ENCODE measurements around the gene RAMP3.
"Not testable (repeated sequence)": the region's sequence is repeated elsewhere in the genome, so short reads cannot be mapped to it uniquely, and the experiment has no call there.

Gene RAMP3

DNA sequence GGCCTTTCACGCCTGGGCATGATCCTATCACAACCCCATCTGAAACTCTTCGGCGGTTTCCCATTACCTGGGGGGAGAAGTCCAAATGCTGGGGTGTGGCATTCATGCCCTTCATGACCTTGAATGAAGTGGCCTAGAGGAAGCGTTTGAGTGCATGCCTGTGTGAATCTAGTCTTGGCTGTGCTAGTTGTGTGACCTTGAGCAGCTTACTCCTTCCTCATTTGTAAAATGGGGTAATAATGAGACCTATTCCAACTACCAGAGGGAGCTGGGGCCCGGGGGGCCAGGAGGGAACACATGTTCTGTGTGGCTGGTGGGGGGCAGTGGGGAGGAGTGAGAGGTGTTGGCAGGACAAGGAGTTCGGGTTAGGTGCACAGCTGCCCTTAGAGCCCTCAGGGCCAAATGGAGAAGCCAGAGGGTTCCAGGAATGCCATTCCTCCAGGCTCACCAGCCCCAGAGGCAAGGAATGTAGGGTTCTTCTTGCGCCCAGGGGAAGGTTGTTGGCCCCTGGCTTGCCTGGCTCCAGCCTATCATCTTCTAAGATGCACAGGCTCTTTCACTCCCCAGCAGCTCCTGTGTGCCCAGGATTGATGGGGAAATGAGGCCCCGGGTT, 24.8 kb upstream of the RAMP3 start:
- DNase-seq (ENCODE audit: low spot score) = no peak

DNA sequence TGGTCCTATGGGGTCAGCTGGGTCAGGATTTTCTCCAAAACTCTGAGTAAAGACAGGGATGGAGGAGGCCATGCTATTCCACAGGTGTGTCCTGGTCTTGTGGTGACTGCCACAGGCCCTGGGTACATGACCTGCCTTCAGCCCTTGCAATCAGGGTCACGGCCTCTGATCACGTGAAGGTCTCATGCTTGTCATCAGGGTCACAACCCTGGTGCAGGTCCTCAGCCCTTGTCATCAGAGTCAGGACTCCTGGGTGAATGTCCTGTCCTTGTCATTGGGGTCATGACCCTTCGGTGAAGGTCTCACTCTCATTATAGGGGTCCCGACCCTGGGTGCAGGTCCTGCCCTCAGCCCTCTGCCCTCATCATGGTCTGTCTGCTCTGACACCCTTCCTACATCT, 24.2 kb upstream of the RAMP3 start:
- no peak for DNase-seq (ENCODE audit: low spot score)

DNA sequence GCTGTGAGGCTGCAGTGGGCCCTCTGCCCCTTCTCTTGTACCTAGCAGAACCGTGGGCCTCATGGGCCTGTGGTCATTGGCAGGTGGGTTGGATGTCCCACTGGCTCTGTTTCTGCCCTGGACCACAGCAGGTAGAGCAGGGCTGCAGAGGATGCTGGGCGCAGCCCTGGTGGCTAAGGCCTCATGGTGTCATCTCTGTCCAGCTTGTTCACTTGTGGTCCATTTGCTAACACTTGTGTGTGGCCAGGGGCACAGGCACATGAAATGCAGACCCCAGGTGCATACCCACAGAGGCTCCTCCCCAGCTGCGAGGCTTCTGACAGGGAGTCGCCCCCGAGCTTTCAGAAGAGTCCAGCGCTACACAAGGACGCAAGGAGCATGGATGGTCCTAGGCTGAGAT, 23.7 kb upstream of the RAMP3 start:
- DNase-seq (ENCODE audit: low spot score) = no peak

DNA sequence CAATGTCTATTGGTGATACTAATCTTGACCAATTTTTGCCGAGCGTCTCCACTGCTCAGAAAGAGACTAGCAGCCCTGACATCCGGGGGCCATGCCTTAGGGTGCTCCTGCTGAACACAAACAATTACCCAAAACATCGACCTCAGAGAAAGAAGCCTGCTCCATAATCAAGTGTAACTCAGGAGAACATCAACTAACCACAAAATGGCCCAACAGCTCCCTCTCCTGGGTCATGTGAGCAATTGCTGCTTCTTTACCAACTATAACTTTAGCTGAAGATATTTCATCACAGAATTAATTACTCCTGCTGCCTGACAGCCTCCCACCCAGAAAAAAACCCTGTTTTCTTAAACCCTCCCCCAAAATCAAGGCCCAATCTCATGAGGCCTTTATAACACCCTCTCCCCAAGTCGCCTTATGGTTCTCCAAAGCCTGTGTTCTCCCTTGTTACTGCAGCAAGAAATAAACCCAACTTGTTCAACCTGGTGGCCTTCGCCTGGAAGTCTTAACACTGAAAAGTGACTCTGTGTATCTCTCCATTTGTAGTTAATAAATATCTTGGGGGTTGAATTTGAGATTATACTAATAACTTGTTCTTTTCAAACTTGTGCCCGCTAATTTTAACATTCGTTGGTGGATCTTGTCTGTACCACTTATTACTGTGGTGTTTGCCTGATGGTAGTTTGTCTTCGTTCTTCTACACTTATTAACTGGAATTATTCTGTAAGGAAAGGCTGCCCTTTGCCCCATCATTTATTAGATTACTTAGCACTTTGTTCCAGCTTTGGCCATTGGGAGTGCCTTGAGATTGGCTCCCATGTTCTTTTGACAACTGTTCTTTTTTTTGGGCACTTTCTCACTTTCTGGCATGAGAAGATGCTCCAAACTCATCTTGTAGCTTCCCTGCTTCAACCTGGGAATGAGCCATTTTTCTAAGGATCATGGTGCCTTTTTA, 21.2 kb upstream of the RAMP3 start:
- peak; percentile 81 for DNase-seq (ENCODE audit: low spot score)

DNA sequence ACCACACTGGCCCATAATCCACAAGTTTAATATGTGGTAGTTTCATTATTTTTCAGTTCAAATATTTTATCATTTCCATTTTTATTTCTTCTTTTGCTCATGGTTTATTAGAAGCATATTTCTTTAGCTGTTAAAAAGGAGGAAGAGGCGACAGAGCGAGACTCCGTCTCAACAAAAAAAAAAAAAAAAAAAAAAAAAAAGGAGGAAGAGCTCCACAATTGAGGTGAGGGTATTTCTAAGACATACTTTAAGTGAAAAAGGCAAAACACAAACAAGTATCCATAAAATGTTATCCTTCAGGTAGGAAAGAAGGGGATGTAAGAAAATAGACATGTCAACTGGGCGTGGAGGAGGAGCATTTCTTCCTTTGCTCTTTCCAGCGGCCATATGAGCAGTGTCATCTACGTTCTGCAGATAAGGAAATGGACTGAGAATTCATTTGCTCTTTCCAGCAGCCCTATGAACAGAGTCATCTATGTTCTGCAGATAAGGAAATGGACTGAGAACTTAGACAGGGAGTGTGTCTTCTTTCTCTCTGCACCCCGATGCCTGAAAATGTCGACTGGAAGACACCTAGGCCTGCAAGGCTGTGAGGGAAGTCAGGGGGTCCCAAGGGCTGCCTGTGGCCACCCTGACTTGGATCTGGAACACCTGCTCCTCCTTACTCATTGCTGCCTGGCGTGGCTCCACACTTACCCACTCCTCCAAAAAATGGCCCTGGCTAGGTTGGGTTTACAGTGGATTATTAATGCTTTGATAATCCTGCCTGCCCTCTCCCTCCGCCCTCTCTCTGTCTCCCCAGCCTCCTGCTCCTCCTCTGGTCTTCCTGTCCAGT, 18.9 kb upstream of the RAMP3 start:
- no peak for DNase-seq (ENCODE audit: low spot score)

DNA sequence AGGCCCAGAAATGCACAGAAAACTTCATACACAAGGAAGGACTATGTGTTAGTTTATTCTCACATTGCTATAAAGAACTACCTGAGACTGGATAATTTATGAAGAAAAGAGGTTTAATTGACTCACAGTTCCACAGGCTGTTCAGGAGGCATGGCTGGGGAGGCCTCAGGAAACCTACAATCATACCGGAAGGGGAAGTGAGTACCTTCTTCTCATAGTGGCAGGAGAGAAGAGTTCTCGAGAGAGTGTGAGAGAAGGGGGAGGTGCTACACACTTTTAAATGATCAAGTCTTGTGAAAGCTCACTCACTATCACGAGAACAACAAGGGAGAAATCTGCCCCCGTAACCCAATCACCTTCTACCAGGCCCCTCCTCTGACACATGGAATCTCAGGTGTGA, 16.8 kb upstream of the RAMP3 start:
- no peak for DNase-seq (ENCODE audit: low spot score)

DNA sequence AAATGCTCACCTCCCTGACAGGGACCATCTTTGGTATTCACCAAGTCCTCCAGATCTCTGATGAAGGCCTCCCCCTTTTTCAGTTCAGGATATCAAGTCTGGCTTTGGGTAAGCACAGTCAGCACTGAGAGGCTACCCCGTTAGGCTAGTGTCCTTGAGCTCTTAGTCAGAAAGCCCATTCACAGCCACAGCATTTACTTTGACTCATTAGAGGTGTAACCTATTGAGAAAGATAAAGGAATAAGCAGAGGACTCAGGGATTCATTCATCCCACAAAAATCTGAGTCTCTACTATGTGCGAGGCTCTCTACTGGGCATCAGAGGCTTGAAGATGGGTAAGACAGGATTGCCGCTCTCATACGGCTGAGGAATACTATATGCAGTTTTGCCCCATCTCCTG, 14.0 kb upstream of the RAMP3 start:
- DNase-seq (ENCODE audit: low spot score) = no peak

DNA sequence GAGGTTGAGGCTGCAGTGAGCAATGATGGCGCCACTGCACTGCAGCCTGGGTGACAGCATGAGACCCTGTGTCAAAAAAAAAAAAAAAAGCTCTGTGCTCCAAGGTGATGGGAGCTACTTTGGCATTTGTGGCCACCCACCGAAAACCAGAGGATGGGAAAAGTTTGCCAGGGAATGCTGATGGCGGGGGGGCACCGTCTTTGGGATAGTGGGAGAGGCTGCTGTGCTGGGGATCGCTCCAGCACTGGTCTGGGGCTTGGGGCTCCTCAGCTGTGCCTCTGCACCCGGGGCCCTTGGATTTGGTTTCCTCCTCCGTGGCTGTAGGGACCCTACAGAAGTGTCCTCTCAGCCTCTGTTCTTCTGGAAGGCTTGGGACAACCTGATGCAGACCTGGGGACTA, 11.7 kb upstream of the RAMP3 start:
- DNase-seq (ENCODE audit: low spot score) = no peak

DNA sequence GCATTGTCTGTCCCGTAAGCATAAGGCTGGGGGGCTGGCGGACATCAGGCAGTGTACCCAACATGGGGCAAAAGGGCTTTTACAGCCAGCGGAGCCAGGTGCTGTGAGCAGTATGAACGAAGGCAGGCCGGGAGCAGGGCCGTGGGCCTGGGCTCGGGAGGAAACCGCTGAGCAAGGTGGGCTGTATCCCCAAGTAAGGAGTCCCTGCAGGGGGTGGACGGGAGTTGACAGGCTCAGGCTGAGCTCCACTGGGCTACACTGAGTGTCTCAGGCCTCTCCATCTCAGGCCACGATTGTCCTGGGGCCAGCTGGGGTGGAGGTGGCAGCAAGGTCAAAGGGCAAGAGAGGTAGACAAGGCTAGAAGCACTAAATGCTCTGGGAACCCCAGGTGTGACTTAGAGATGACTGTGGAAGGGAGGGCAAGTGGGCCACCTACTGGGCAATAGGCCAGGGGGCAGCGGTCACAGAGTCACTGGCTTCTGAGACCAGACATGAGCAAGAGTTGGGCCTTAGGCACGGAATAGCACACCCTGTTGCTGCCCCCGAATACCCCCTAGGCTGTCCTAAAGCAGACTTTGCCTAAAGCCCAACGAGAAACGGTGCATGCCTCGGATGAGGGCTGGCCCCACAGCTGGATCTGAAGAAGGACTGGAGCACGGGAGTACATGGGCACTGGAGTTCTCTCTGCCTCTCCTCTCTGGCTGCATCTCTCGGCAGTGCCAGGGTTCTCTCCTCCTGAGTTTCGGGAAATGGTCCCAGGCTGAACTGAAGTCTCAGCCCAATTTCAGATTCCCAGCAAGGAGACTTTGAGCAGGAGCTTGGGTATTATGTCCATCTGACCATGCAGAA, 10.8 kb upstream of the RAMP3 start:
- DNase-seq (ENCODE audit: low spot score) = peak; percentile 25

DNA sequence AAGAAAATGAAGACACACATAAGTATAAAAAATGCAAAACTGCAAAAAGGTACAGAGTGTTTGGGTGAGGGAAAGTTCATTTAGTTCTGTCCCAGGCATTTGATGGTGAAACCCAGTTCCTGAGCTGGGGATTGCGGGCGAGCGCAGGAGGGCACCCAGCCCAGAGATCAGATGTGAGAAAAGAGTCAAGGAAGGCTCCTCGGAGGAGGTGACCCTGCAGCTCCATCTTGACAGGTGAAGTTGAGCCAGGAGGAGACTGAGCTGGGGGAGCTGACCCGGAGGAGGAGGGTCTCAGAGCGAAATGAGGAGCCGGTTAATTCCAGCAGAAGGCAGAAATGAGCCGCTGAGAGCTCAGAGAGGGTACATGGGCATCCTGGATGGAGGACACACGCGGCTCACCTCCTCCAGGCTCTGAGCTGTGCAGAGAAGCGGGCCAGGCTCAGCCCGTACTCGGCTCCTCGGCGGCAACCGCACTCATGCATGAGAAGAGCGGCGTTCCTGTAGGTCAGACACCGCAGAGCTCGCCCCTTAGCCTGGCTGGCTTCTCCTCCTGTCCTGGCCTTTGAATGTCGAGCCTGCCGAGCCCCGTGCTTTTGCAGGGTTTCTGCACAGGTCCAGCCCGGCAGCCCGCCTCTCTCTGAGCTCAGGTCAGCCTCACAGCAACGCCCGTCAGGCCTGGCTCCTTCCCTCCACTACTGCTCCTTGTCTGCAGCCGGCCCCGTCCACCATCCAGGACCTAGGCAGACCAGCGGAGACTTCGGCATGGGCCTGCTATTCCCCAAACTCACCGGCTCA, 9.5 kb upstream of the RAMP3 start:
- no peak for DNase-seq (ENCODE audit: low spot score)

DNA sequence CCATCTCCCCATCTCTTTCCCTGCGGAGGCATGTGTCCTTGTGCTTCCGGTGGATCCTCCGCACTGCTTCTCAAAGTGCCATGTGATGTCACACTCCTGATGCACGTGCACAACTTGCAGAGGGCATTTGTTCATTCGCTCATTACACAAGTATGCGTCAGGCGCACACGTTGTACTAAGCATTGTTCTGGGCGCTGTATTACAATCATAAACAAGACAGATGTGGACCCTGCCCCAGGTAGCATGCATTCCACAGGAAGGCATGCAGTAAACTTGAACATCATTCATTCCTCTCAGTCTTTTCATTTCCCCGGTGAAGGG, 9.0 kb upstream of the RAMP3 start:
- no peak for DNase-seq (ENCODE audit: low spot score)

DNA sequence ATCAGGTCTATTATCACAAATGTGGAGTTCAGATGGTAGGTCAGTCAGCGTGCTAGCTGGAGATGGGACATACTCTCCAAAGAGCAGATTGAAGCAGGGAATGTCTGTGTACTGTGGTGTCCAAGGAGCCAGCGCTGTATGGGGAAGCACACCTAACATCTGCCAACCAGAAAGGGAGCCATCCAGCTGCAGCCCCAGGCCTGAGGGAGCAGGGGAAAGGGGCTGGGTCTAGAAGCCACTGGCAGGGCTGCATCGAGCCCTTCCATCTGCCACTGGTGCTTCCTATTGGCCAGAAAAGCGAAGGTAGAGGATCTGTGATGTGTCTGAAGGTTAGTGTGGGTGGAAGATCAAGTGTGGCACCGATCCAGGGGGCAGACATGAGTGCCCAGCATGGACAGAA, 8.0 kb upstream of the RAMP3 start:
- no peak for DNase-seq (ENCODE audit: low spot score)

DNA sequence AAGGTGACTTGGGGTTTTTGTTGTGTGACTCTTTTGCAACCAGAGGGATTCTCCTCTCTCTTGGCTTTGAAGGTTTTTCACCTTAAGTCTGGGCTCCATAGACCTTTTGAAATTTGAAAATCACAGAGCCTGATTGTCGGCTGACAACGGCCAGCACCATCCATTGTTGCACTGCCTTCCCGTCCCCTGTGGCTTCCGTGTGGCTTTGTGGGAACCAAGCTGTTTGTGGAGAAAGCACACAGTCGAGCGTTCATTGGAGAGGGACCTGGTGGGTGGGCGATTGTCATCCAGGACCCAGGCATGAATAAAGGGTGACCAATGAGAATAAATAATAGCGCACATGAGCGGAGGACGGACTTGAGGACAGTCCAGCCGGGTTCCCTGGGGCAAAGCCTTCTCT, 7.4 kb upstream of the RAMP3 start:
- no peak for DNase-seq (ENCODE audit: low spot score)

DNA sequence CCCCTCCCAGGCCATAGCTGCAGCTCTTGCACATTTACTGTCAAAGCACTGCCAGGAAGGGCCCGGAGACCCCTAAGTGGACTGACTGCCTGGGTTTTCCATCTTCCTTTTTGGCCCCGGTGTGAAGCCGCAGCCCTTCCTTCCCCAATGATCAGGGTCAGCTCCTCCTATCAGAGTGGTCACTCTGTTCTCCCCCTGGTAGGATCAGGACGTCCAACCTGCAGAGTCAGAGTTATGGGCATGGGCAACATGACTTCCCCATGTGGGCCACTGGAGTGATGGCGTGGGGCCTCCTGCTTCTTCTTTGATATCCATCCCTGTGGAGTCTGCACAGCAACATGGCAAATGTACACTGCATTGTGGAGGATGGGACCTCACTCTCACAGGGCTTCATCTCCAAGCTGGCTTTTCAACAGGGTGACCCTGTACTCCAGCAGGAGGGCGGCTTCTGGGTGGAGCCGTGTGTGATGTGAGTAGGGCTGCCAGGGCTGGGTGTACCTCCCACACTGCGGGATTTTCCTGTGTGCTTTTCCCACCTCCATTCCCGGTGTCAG, 6.4 kb upstream of the RAMP3 start:
- DNase-seq (ENCODE audit: low spot score) = no peak

DNA sequence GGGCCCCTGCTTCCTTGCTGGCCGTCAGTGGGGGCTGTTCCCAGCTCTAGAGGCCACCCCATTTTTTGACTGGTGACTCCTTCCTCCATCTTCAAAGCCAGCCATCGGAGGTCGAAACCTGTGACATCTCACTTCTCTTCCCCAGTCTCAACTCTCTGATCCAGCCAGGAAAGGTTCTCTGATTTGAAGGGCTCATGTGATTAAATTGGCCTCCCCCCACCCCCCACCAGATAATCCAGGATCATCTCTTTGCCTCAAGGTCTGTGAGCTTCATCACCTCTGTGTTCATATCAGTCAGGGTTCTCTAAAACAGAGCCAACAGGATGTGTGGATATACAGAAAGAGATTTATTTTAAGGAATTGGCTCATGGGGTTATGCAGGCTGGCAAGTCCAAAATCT, 5.6 kb upstream of the RAMP3 start:
- no peak for DNase-seq (ENCODE audit: low spot score)

DNA sequence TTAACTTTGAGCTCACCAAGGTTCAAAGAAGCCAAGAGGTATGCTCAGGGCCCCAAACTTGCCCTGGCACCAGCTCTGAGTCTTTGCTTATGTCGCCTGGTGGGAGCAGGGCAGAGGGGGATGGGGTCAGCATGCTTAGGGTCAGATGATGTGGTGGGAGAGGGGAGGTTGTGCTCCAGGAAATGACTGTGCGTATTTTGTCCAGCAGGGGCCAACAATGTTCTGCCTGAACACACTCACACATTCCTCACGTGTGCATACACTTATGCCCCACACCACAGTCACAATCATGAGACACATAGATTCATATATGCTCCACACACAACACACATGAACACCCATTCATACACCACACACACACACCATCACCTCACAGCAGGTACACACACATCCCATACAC, 4.4 kb upstream of the RAMP3 start:
- DNase-seq (ENCODE audit: low spot score) = no peak

DNA sequence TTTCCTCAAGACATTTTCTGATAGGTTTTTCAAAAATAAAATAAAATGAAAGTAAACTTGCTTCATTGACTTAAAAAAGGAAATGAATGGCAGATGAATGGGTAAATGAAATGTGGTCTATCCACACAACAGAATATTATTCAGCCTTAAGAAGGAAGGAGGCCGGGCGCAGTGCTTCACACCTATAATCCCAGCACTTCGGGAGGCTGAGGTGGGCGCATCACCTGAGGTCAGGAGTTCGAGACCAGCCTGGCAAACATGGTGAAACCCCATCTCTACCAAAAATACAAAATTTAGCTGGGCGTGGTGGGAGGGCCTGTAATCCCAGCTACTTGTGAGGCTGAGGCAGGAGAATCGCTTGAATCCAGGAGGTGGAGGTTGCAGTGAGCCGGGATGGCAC, 3.7 kb upstream of the RAMP3 start:
- DNase-seq (ENCODE audit: low spot score) = not testable (repeated sequence)

DNA sequence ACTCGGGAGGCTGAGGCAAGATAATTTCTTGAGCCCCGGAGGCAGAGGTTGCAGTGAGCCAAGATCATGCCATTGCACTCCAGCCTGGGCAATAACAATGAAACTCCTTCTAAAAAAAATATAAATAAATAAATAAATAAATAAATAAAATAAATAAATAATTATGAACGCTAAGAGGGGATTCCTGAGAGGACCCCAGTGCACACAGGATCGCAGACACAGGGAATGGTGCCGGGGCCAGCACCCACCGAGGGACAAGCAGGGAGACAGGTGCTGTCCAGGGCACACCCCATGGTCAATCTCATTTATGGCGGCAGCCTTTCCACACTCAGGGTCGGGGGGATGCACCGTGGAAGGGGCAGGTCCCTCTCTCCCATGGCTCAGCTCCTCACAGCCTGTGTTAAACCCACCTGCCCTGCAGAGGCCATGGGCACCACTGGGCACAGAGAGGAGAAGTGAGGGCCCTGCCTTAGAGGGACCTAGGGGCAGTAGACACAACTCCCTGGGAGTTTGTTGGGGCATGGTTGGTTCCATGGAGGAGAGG, 2.2 kb upstream of the RAMP3 start:
- no peak for DNase-seq (ENCODE audit: low spot score)

DNA sequence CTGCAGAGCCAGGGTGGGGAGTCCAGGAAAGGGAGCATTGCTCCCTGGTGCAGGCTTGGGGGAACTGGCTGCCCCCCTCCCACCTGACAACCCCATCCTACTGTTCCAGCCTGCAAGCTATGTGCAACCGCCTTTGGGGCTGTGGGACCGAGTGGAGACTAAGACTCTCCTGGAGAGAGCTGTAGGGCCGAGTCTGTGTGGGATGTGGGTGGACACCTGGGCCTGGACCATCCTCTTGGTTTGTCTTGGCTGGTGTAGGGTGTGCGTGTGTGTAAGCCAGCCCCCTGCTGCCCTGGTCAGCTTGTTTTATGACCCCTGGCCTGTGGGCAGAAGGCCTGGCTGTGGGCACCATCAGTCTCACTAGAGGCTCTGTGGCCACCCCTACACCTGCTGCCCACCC, 1.6 kb upstream of the RAMP3 start:
- DNase-seq (ENCODE audit: low spot score) = no peak

DNA sequence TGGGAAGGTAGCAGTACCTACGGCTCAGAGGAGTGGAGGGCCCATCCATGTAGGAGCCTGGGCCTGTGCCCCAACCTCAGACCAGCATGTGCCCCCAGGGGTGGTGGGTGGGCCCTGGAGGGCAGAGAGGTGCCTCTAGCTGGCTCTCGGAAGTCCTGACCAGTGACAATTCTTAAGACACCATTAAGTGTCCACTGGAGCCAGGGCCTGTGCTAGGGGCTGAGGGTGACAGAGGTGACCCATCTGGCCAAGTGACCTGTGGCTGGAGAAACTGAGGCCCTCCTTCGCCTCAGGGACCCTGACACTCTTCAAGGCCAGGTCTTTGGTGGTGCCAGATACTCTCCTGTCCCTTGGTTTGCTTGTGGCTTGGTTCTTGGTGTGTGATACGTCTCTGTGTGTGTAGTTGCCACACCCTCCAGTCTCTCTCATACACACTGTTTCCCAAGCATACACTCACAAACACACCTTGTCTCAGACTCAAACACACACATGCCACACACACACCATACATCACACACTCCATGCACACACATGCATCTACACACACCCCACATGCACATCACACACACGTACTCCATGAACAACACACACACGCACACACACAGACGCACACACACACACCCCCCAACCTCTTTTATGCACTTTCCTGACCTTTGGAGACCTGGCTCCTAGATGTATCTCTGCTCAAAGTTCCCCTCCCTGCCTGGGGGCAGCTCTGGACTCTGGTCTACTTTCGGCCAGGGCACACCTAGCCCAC, 897 bp upstream of the RAMP3 start:
- no peak for DNase-seq (ENCODE audit: low spot score)

Measured in SW480 (cell line).